ENCODE measurements around the gene DNAH3.

DNA sequence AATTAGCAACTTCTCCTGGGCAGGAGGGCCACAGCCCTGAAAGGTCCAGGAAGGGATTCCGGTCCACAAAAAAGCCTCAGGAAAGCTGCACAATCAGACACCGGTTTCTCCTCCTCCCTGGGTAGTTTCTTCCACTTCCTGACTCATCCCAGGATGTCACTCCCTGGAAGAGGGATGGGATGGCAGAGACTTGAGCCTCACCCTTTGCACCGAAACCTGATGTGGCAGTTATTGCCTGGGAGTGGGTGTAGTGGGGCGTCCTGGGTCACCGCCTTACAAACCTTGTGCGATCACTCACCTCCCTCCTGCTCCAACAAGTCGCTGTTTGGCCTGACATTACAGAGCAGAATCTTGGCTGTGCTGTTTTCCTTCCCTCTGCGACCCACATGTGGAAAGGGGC, 179.2 kb downstream of the DNAH3 start:
- TF ChIP-seq GATA2 (IDR thresholded peaks at IDR 0.05; ENCODE audit: low read depth, low read length) = no peak
- no peak for TF ChIP-seq GATA3 (IDR thresholded peaks at IDR 0.05; ENCODE audit: low read depth, low read length)

All from SH-SY5Y (cell line).